ENCODE measurements around the gene SMARCD1. TPM values are rescaled to one million over a fixed set of nuclear protein-coding genes. Genes with fewer than 3 reads are reported as not detected.
A peak's percentile ranks its signal among the peaks of the same experiment; 100 is the strongest.

SMARCD1 gene
- total RNA-seq, 1 donor from 2014 or later, result 35.1 TPM

DNA sequence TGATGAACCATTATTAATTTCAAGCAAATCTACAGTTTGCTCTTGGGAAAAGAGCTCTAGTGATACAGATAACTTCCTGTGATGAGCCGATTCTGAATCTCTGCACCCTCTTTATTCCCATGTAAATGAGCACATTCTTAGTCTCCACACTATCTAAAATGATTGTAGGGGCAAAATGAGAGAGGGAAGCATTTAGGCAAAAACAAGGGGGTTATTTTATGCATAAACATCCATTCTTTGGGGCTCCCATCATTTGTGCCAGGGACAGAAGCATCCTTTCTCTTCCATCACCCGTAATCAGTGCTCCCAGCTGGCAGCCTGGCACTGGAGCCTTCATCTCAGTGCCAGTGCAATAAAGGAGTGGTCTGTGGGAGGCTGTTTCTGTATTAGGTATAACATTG is 17.0 kb downstream of the SMARCD1 start:
- FAIRE-seq (no peak), DNase-seq (ENCODE audit: low spot score in 2 of 2) (no peak)

DNA sequence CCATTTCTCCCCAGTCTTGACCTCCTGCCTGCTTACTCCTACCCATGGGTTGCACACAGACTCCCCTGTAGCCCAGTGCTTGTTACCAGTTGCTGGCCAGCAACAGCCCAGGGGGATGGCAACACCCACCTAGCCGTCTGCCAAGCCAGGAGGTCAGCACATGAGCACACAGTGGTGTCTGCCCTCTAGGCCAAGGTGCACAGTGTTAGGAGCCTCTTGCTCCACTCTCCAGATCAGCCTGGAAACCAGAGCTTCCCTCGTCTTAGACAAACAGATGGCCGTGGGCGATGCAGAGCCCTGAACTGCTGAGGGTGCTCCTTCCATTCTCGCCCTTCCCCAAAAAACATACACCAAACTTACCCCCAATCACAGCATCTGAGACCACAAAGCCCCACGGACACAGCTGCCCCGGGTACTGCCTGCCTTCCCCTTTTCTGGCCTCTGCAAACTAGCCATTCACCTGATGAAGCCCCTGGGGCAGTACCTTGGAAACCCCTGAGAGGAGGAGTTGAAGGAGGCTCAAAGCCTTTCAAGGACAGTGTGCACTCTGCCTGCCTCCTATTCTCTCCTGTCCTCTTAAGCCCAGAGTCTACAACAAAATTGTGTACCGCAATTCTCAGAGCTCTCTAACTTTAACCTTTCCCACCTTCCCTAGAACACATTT is 17.6 kb downstream of the SMARCD1 start:
- no peak for DNase-seq (ENCODE audit: low spot score in 2 of 2)
- FAIRE-seq, result no peak

DNA sequence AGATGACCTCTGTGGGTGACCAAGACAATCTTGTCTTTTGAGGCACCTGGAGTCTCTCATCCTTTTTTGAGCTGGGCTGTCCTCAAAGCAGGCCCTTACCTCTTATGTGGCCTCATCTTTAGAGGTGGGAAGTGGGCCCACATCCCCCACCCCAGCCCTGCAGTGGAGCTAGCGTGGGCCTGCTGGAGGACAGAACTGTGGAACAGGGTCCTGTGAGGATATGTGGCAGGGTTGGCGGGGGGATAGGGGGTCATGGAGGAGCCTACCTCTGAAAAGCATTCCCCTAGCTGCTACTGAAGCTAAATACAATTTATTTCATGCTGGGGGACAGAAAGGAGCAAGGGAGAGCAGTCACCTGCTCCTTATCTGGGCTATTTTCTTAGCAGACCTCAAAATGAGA is 18.2 kb downstream of the SMARCD1 start:
- FAIRE-seq (no peak), DNase-seq (ENCODE audit: low spot score in 2 of 2) (no peak)

DNA sequence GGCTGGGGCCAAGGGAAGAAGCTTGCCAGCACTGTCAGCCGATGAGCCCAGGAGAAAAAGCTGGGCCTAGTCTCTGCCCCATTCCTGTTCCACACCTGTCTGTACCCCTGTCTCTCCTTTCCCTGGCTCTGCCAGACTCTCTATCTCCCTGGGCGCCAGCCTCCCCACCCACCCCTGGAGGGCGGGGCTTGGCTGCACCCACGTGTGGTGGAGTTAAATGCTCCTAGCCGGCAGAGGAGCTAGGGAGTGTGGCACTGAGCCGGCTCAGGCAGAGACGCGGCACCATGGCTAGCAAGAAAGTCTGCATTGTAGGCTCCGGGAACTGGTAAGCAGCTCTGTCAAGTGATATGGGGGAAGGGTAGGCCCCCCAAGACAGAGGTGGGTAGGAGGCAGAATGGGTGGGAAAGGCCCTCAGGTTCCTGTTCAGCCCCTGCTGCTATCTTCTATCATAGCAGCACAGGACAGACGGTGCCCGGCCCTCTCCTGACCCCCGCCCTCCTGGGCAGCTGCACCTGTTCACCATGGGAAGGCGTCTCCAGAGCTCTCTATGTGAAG is 18.7 kb downstream of the SMARCD1 start, which contains the start of gene GPD1:
Gene GPD1, plus strand, starts transcription at position 242 of the 555 bp plus-strand sequence. Its CDS starts 43 bp downstream, at position 285.
- DNase-seq (ENCODE audit: low spot score in 2 of 2) (peak in 1 of 2 donors; percentile 74), FAIRE-seq (no peak)

DNA sequence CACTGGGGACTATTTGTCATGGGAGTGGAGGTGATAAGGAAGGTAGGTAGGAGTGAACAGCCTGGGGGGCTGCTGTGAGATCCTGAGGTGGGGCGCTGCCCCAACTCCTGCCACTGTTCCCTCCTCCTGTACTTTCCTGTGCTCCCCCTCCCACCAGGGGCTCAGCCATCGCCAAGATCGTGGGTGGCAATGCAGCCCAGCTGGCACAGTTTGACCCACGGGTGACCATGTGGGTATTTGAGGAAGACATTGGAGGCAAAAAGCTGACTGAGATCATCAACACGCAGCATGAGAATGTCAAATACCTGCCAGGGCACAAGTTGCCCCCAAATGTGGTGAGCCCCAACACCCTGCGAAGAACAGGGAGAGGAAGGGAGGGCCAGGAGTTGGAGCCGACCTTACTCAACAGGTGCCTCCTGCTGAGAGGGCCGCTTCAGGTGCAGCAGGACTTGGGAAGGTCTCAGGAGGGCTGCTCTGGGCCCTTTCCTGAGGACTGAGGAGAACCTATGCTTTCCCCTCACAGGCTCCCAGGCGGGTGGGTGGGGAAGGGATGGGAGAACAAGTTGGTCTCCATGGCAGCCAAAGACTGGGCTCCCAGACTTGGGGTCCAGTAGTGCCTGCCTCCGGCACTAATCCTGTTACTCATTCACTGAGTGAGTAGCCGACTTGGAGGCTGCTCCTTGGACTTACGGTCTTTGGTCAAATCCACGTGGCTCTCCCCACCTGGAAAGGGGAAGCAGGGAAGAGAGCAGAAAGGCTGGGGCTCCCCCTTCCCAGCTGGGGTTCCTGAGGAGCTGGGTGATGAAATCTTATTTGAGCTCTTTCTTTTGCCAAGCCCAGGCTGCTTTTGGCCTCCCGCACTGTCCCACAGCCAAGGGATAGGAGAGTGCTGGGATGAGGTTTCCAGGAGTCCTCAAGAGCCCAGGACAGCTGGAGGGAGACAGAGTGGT is 19.6 kb downstream of the SMARCD1 start:
- DNase-seq (ENCODE audit: low spot score in 2 of 2), result no peak
- FAIRE-seq, result no peak

DNA sequence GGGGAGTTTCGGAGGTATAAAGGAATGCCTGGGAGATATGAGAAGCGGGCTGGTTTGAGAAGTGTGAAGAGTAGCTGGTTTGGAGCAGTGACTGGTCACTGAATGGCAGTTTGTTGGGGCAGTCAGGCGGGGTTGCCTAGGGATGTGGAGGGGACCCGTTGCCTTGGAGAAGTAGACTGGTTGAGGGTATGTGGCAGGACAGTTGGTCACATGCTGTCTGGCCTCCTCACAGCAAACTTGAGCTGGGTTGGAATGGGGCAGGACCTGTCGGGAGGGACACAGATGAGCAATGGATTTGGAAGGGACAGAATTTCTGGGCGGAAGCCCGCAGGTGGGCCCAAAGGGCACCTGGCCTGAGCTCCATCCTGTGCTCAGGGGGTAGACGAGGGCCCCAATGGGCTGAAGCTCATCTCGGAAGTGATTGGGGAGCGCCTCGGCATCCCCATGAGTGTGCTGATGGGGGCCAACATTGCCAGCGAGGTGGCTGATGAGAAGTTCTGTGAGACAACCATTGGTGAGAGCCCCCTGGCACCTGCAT is 20.8 kb downstream of the SMARCD1 start:
- FAIRE-seq, result no peak
- no peak for DNase-seq (ENCODE audit: low spot score in 2 of 2)

DNA sequence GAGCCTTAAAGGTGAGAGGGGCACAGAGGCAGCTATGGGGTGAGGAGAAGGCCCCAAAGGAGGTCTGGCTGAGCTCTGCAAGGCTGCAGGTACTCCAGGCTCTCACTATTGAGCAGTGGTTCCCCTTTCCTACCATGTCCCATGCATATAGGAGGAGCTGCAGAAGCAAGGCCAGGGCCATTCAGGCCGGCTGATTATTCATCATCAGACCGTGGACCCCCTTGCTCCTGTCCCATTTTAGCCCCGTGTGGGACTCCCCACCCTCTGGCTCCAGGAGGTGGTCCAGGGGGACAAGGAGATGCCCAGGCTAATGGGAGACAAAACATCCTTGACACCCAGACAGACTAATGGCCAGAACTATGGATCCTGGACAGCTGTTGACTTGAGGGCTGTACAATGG is 21.8 kb downstream of the SMARCD1 start:
- no peak for FAIRE-seq
- no peak for DNase-seq (ENCODE audit: low spot score in 2 of 2)

DNA sequence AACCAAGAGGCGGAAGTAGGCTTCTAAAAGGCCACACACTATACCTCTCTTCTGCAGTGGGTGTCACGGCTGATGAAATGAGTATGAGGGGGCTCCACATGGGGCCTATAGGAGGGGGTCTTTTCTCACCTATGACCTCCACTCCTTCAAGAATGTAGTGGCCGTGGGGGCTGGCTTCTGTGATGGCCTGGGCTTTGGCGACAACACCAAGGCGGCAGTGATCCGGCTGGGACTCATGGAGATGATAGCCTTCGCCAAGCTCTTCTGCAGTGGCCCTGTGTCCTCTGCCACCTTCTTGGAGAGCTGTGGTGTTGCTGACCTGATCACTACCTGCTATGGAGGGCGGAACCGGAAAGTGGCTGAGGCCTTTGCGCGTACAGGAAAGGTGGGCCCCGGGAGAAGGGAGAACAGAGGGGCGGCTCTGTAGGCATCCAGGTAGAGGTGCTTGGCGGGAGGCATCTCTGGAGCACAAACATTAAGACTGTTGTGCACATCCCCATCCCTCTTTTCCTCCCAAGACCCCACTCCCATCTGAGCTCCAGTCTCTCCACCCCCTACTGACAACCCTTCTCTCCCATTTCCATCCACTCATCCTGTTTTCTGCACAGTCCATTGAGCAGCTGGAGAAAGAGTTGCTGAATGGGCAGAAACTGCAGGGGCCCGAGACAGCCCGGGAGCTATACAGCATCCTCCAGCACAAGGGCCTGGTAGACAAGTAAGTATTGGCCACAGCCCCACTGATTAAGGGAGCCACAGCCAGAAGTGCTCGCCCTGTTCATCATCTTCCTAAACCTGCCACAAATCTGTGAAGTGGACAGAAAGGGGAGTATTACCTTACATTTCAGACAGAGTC is 22.5 kb downstream of the SMARCD1 start:
- FAIRE-seq, result no peak

DNA sequence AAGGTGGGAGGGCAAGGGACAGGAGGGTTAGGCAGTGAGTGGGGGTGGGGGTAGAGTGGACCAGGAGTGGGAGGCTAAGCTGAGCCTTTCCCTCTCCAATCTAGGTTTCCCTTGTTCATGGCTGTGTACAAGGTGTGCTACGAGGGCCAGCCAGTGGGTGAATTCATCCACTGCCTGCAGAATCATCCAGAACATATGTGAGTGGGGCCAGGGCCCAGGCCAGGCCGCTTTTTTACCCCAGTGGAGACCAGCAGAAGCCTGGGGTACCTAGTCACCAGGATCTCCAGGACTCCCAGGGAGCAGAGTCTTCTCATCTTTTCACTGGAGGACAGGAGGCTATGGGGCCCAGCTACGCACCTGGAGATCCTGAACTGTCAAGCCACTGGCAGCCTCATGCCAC is 24.2 kb downstream of the SMARCD1 start:
- DNase-seq (ENCODE audit: low spot score in 2 of 2) (no peak), FAIRE-seq (no peak)

More for the DNA sequence above, 22.5 kb downstream of the SMARCD1 start:
- DNase-seq (ENCODE audit: low spot score in 2 of 2), result no peak

DNA sequence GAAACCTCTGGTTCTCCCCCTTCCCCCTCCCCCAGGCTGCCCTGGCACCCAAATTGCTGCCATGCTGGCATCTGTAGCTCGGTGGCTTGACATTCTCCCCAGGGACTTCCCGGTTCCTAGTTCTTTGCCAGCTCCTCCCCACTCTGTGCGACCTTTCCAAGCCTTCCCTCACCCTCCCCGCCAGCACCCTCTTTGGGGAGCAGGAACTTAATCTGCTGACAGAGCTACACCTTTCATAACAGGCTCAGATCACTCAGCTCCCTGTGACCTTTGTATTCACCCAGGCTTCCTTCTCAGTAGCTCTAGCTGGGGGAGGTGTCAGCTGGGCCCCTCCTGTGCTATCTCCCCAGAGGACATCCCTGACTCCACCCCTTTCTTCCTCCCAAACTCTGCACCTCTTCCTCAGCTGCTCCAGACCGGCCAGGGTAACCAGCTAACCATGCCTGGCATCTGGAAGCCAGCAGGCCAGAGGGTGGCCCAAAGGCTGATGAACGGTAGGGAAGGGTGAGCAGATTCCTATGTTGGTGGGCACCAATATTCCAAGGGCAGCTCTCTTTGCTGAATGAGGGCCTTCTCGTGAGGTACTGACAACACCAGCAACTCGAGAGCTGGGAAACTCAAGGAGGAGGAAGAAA is 25.1 kb downstream of the SMARCD1 start:
- no peak for FAIRE-seq
- DNase-seq (ENCODE audit: low spot score in 2 of 2), result no peak

DNA sequence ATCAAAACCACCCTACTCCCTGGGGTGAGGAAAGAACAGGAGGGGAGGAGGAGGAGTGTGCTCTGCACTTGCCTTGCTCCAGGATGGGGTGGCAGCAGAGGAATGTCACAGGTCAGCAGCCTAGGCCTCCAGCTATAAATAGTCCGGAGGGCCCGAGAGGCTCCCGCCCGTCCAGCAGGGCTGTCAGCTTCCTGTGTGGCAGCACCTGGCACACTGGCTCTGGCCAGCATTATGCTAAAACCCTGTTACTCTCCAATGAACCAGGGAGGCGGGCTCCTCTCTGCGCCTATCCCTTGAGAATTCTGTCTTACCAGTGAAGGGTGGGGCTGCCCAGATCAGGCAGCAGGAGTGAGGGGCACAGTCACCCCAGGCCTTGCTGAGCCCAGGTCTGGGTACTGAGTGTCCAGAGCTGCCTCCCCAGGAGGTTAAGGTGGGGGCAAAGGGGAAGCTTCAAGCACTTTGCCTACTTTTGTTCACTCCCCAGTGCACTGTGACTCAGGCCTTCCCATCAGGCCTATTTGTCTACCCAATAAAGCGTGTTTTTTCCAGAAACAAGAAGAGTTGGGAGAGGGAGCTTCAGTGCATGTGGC is 25.7 kb downstream of the SMARCD1 start:
- DNase-seq (ENCODE audit: low spot score in 2 of 2) (no peak), FAIRE-seq (no peak)

DNA sequence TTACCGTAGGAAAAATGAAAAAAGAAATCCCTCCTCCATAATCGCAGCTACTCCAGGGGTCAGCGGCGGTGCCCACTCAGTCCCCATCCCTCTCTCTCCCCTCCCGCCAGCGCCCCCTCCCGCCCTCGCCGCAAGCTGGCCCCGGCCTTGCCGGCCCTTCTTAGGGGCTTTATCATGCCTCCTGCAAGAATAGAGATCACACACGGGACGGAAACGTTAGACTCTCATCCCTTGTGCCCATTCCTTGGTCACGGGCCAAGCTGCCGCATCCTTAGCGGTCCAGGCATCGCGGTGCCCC is 26.2 kb downstream of the SMARCD1 start:
- DNase-seq (ENCODE audit: low spot score in 2 of 2), result no peak
- no peak for FAIRE-seq

DNA sequence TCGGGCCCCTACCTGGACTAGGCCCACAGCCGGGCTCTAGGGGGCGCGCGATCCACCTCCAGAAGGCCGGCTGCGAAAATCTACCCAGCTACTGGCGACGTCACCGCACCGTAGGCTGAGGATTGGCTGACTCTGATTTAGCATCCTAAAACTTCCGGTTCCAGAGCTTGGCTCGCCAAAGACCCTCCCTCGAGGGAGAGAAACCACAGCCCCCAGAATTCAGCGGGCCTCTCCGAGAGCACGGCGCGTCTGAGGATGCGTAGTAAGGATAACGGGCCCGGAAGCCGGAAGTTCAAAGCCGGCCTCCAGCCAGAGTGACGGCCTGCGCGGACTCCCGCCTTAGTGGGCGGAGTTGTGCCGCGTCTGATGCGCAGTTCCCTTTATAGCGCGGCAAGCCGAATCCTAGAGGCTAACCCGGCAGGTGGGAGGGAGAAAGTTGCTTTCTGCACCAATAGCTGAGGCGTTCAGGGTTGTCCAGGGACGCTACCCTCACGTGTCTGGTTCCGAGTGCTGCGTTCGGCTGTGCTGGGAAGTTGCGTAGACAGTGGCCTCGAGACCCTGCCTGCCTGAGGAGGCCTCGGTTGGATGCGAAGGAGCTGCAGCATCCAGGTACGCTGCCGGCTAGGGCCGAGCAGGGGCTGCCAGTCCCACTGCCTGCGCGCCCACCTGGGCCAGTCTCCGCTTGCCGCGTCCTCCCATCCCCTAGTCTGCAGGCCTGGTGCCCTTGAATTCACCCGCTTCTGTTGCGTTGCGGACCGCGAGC is 26.7 kb downstream of the SMARCD1 start, which contains the start of gene COX14:
Gene COX14, plus strand, starts transcription at position 544 of the 763 bp plus-strand sequence. CDS start 7,808 bp downstream, outside the sequence.
- peak; percentile 98 for FAIRE-seq
- peak; percentile 90 to 96 for DNase-seq (ENCODE audit: low spot score in 2 of 2)

DNA sequence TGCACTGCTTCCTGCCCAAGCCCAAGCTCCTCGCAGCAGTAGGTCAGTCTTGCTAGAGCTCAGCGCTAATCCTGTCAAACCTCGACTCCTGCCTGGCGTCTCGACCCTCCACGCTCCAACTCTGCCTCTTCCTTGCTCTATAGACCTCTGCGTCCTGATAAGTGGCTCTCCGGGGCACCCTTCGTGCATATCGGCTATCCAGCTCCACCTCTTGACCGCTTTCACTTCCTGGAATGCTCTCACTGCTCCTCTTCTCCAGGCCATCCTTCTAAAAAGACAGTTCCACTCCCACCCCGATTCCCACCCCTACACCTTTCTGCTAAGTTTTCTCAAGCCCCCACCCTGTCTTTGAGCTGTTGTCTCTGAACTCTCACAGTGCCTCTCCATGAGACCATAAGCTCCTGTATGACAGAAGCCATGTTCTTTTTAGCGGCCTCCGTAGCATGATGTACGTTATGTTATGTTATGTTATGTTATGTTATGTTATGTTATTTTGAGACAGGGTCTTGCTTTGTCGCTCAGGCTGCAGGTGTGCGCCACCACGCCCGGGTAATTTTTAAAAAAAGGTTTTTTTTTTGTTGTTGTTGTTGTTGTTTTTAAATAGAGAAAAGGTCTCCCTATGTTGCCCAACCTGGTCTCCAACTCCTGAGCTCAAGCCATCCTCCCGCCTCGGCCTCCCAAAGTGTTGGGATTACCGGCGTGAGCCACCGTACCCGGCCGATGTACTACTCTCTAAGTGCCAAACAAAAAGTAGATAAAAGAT is 27.5 kb downstream of the SMARCD1 start:
- DNase-seq (ENCODE audit: low spot score in 2 of 2) (peak in 1 of 2 donors; percentile 43), FAIRE-seq (no peak)

DNA sequence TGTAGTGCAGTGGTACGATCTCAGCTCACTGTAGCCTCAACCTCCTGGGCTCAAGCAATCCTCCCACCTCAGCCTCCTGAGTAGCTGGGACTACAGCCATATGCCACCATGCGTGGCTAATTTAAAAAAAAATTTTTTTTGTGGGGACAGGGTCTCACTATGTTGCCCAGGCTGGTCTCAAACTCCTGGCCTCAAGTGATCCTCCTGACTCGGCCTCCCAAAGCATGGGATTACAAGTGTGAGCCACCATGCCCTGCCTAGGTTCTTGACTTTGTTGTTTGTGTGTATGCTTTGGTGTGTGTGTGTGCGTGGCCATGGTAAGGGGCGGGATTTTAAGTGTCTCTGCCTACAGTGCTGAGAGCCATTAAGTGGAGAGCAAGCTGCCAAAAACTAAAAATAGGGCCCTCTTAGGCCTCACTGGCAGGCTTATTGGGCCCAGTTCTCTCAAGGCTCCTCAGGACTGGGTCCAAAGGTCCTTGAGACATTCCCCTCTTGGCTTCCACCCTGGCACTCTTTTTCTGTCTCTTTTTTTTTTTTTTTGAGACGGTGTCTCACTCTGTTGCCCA is 32.0 kb downstream of the SMARCD1 start:
- no peak for FAIRE-seq
- no peak for DNase-seq (ENCODE audit: low spot score in 2 of 2)

DNA sequence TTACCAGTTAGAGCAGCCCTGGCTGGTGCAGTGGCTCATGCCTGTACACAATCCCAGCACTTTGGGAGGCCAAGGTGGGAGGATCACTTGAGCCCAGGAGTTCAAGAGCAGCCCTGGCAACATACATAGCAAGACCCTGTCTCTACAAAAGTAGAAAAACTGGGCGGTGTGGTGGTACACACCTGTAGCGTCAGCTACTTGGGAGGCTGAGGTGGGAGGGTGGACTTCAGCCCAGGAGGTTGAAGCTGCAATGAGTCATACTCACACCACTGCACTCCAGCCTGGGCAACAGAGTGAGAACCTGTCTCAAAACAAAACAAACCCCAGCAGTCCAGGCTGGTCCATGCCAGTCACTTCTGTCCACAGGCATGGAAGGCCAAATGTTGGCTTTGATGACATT is 34.2 kb downstream of the SMARCD1 start:
- no peak for FAIRE-seq

DNA sequence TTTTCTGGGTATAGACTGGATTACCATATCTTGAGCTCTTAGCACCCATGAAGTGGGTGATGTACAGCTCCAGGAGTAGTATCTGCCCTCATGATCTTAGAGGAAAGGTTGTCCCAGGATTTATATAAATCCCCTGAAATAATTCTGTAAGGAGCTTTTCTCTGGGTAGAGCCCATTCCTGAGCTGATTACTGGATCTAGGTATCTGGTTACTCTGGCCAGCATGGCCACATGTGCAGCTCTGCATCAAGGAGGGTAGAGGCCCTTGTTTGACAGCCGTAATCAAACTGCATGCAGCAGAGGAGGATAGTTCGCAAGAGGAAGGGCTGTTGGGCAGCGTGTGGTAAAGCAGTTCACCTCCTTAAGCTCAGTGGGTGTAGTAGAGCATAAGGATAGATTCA is 35.4 kb downstream of the SMARCD1 start:
- no peak for FAIRE-seq
- DNase-seq (ENCODE audit: low spot score in 2 of 2), result no peak

More for the DNA sequence above, 34.2 kb downstream of the SMARCD1 start:
- DNase-seq (ENCODE audit: low spot score in 2 of 2), result no peak
